K562 (cell line): Measurements from ENCODE around the gene GPR55. TPM values are rescaled to one million over a fixed set of nuclear protein-coding genes. Genes with fewer than 3 reads are reported as not detected.

Experiments used
- ATAC-seq: fragments of 200-7000 bp; cut with Tn5 transposase; 3 replicates; pipeline ENCODE4 v1.9.1; 2020; ENCODE audit warnings: moderate library complexity
- BruUV-seq: library from RNA; stranded (reverse); fragments of 400-500 nt; replicated peaks from 2 replicates; lab custom pipeline; 2021; lab: Mats Ljungman, UMichigan
- CTCF ChIA-PET: fragments of 300-600 bp; formaldehyde crosslinking; extraction: SDS; loops from one replicate; lab custom pipeline; 2021; ENCODE audit warnings: low intra/inter-chr PET ratio; lab: Yijun Ruan, JAX
- POLR2A ChIA-PET: fragments of 300-600, 350-650 bp; sonication (Branson Sonifier 250); formaldehyde crosslinking; extraction: SDS; loops from one replicate; lab custom pipeline; 2021; ENCODE audit warnings: antibody characterized with exemption, inconsistent platforms; lab: Yijun Ruan, JAX
- DNase-seq, 4 experiments: peaks; one replicate each; pipeline versions ENCODE4 v3.0.0 to v3.0.0-alpha.2; 2011 to 2018; ENCODE audit warnings: low spot score in 3 of 4, mixed read lengths in 3 of 4; ENCODE audit errors: extremely low read depth in 1 of 4
- FAIRE-seq: peaks from 2 replicates; lab custom pipeline; 2011; peaks lifted over from hg19 to GRCh38; lab: Jason Lieb, UNC
- H2AFZ ChIP-seq: 2 replicates; pipeline ENCODE4 v1.6.0; 2011; ENCODE audit warnings: low read depth, low read length, control low read depth, inconsistent platforms
- H3K27ac ChIP-seq: fragments of 200-600 bp; 3 replicates; pipeline ENCODE4 v1.8.0; 2011; ENCODE audit warnings: low read depth, mild to moderate bottlenecking, control low read depth, inconsistent platforms, low read length, moderate library complexity, mixed read lengths; ENCODE audit errors: extremely low read depth
- H3K27me3 ChIP-seq, 2 experiments: fragments of 300-600 bp in 1 of 2; 2 replicates in 1 of 2; 3 replicates in 1 of 2; pipeline versions ENCODE4 v1.6.0 to v1.8.0; 2011; ENCODE audit warnings: inconsistent platforms in 2 of 2, low read length in 2 of 2, mild to moderate bottlenecking in 1 of 2, mixed read lengths in 1 of 2, moderate library complexity in 1 of 2; ENCODE audit not compliant: control insufficient read depth in 2 of 2, insufficient read depth in 2 of 2
- H3K36me3 ChIP-seq: fragments of 300-600 bp; 3 replicates; pipeline ENCODE4 v1.8.0; 2011; ENCODE audit warnings: mild to moderate bottlenecking, low read length, inconsistent platforms; ENCODE audit not compliant: control insufficient read depth, insufficient read depth
- H3K4me1 ChIP-seq, 2 experiments: fragments of 200-600 bp in 1 of 2; replicated peaks in 1 of 2; 2 replicates in 1 of 2; 3 replicates in 1 of 2; pipeline versions ENCODE4 v1.5.1 to v1.8.0; 2011; ENCODE audit warnings: inconsistent platforms in 2 of 2, low read length in 2 of 2, mild to moderate bottlenecking in 1 of 2, mixed read lengths in 1 of 2, moderate library complexity in 1 of 2; ENCODE audit not compliant: control insufficient read depth in 2 of 2, insufficient read depth in 2 of 2
- H3K4me2 ChIP-seq: 2 replicates; pipeline ENCODE4 v1.6.1; 2011; ENCODE audit warnings: low read length, control low read depth, inconsistent platforms, mixed read lengths; ENCODE audit not compliant: insufficient read depth
- H3K4me3 ChIP-seq: fragments of 200-600 bp; sonication (generic), shearing (Covaris generic); 2 replicates; pipeline ENCODE4 v1.5.1; 2016; ENCODE audit warnings: control low read depth, inconsistent platforms
- H3K79me2 ChIP-seq: fragments of 200-600 bp; 3 replicates; pipeline ENCODE4 v1.8.0; 2011; ENCODE audit warnings: low read length, inconsistent platforms; ENCODE audit not compliant: control insufficient read depth, insufficient read depth
- H3K9ac ChIP-seq, 2 experiments: 2 replicates each; pipeline versions ENCODE4 v1.6.0 to v1.6.1; 2011; ENCODE audit warnings: low read depth in 2 of 2, low read length in 2 of 2, control low read depth in 1 of 2, inconsistent platforms in 1 of 2, mild to moderate bottlenecking in 1 of 2, mixed read lengths in 1 of 2; ENCODE audit not compliant: insufficient read depth in 1 of 2
- H3K9me1 ChIP-seq: one replicate; pipeline ENCODE4 v1.6.0; 2011; ENCODE audit warnings: inconsistent platforms, mild to moderate bottlenecking, low read length, moderate library complexity; ENCODE audit not compliant: control insufficient read depth, insufficient read depth
- H3K9me3 ChIP-seq: replicated peaks from 2 replicates; pipeline ENCODE4 v1.5.1; 2011; ENCODE audit warnings: low read depth, low read length, inconsistent platforms; ENCODE audit not compliant: control insufficient read depth, insufficient read depth
- H4K20me1 ChIP-seq: replicated peaks from 2 replicates; pipeline ENCODE4 v1.6.1; 2011; ENCODE audit warnings: low read length, inconsistent platforms, mixed read lengths; ENCODE audit not compliant: control insufficient read depth, insufficient read depth
- BCLAF1 ChIP-seq, 2 experiments: fragments of 450-650 bp in 1 of 2; IDR thresholded peaks; 2 replicates each; pipeline ENCODE4 v1.6.1; 2011 to 2017; ENCODE audit warnings: low read depth in 2 of 2, antibody characterized with exemption in 1 of 2, borderline replicate concordance in 1 of 2, low read length in 1 of 2, mild to moderate bottlenecking in 1 of 2, mixed read lengths in 1 of 2; ENCODE audit not compliant: control insufficient read depth in 1 of 2
- BRD9 ChIP-seq: fragments of 450-650 bp; IDR thresholded peaks from 2 replicates; pipeline ENCODE4 v1.6.1; 2018; ENCODE audit warnings: low read depth; ENCODE audit not compliant: partially characterized antibody
- CREB5 ChIP-seq: fragments of 250-450 bp; sonication (Bioruptor Pico); IDR thresholded peaks from 2 replicates; pipeline ENCODE4 v1.5.0; 2020; ENCODE audit warnings: mild to moderate bottlenecking
- FOXK1 ChIP-seq: sonication (generic); formaldehyde crosslinking; IDR thresholded peaks from 2 replicates; pipeline ENCODE4 v1.8.0; 2022; ENCODE audit warnings: missing genetic modification reagents, mild to moderate bottlenecking, borderline replicate concordance
- JUN ChIP-seq, 2 experiments: sonication (generic) in 1 of 2; formaldehyde crosslinking in 1 of 2; IDR thresholded peaks; 2 replicates each; pipeline versions ENCODE4 v1.6.1 to v1.8.0; 2012 to 2022; ENCODE audit warnings: borderline replicate concordance in 2 of 2, mild to moderate bottlenecking in 2 of 2, improper control_type of control experiment in 1 of 2, low read depth in 1 of 2, low read length in 1 of 2, missing genetic modification reagents in 1 of 2
- NCOR1 ChIP-seq: fragments of 450-650 bp; IDR thresholded peaks from 2 replicates; pipeline ENCODE4 v1.6.1; 2016; ENCODE audit warnings: mild to moderate bottlenecking, moderate library complexity
- SMARCE1 ChIP-seq: fragments of 450-650 bp; IDR thresholded peaks from 2 replicates; pipeline ENCODE4 v1.7.1; 2016; ENCODE audit warnings: mild to moderate bottlenecking
- SNRNP70 ChIP-seq: fragments of 200-400 bp; formaldehyde crosslinking; optimal IDR thresholded peaks from 2 replicates; pipeline ENCODE3; 2017; ENCODE audit warnings: low read depth, low read length
- TSC22D4 ChIP-seq: fragments of 450-650 bp; IDR thresholded peaks from 2 replicates; pipeline ENCODE4 v1.6.1; 2016; ENCODE audit warnings: missing genetic modification characterization, missing biosample characterization, control low read depth
- VEZF1 ChIP-seq: fragments of 200-800 bp; sonication (Bioruptor generic); IDR thresholded peaks from 2 replicates; pipeline ENCODE4 v1.6.1; 2017; ENCODE audit warnings: missing genetic modification characterization, missing compliant biosample characterization
- ZBTB12 ChIP-seq: fragments of 250-450 bp; sonication (Bioruptor Pico); IDR thresholded peaks from 2 replicates; pipeline ENCODE4 v1.4.0; 2020
- ZNF277 ChIP-seq: fragments of 250-450 bp; sonication (Bioruptor Pico); IDR thresholded peaks from 2 replicates; pipeline ENCODE4 v1.8.0; 2022; ENCODE audit warnings: inconsistent platforms, mild to moderate bottlenecking, moderate library complexity, borderline replicate concordance
- WGBS: fragments of 100-300 bp; shearing (Covaris generic); methylation state at CpG from one replicate; pipeline ENCODE4 v1.1.6; 2016; ENCODE audit warnings: low coverage, mixed read lengths; ENCODE audit not compliant: insufficient coverage; ENCODE audit errors: missing lambda C conversion rate; 5-methylcytosine and 5-hydroxymethylcytosine counted together
- in situ Hi-C: fragments of 300-500 bp; cut with MboI; formaldehyde crosslinking; loops from 4 replicates; pipeline ENCODE4 v1.15.0; 2018; ENCODE audit warnings: inconsistent platforms, mixed read lengths
- intact Hi-C: fragments of 100-400 bp; cut with micrococcal nuclease; formaldehyde crosslinking; loops from 2 replicates; pipeline ENCODE4 v1.14.2; 2022
- polyA plus RNA-seq, 8 experiments: library from polyadenylated mRNA; depleted of rRNA in 4 of 8; stranded (reverse) in 5 of 8; unstranded in 3 of 8; fragments of >200 nt; fragmentation: Nextera tagmentation in 2 of 8; fragmentation: Illumina TruSeq in 1 of 8; extraction: Ambion mirVana in 2 of 8; extraction: Trizol in 1 of 8; gene quantifications; 2 replicates each; pipeline versions ENCODE4 v1.2.1 to v1.2.3, GENCODE V29; 2011 to 2014; ENCODE audit warnings: inconsistent platforms in 1 of 8, missing spikeins in 1 of 8
- total RNA-seq, 7 experiments: library from RNA; depleted of rRNA in 6 of 7; stranded (reverse); fragments of >200 nt in 6 of 7; fragmentation: Illumina TruSeq in 2 of 7; extraction: Trizol in 2 of 7; gene quantifications; 2 replicates each; pipeline versions ENCODE4 v1.2.1 to v1.2.3, GENCODE V29; 2011 to 2021; ENCODE audit warnings: low replicate concordance in 1 of 7

The GPR55 gene
- total and polyA plus RNA-seq, 9 of the 15 experiments (the other 6 are each of a cell fraction or from before 2014, with no cell fraction given): 0.11 to 0.49 (median 0.27) TPM

GRCh38 chr2:230916218-230916617 is 8.8 kb downstream of the GPR55 start (continued):
- TF ChIP-seq BCLAF1 (IDR thresholded peaks at IDR 0.05; ENCODE audit: borderline replicate concordance in 1 of 2, control insufficient read depth in 1 of 2, low read depth in 2 of 2, low read length in 1 of 2) (no peak), SNRNP70 (no peak), TSC22D4 (no peak), NCOR1 (no peak)

GRCh38 chr2:230915319-230915718 is 9.7 kb downstream of the GPR55 start:
- CTCF ChIA-PET: no interaction called here
- no peaks in the 10 kb centered on the region for H4K20me1 ChIP-seq
- TF ChIP-seq VEZF1 (CRISPR knock-in tag) (no peak), ZNF277 (CRISPR knock-in tag) (no peak), FOXK1 (CRISPR knock-in tag) (no peak), SMARCE1 (no peak), CREB5 (no peak), BRD9 (no peak), ZBTB12 (CRISPR knock-in tag) (no peak), JUN (IDR thresholded peaks at IDR 0.05; ENCODE audit: borderline replicate concordance, low read depth, low read length) (no peak), JUN (CRISPR knock-in tag; IDR thresholded peaks at IDR 0.05; ENCODE audit: borderline replicate concordance) (no peak)

More at GRCh38 chr2:230915319-230915718, 9.7 kb downstream of the GPR55 start:
- in situ Hi-C loops (no loop called here), intact Hi-C loops (no loop called here)
- Histone ChIP-seq H3K9me3 (no peaks in the 10 kb centered on the region), H3K27me3 (no peaks in the 10 kb centered on the region), H3K4me3 (no peak overlapping the region), H3K36me3 (no peaks in the 10 kb centered on the region), H3K9ac (no peak overlapping the region), H3K27ac (no peak overlapping the region), H3K79me2 (no peaks in the 10 kb centered on the region), H3K9me1 (no peaks in the 10 kb centered on the region), H2AFZ (no peak overlapping the region), H3K4me2 (no peak overlapping the region), H3K4me1 (peaks cover 0 to 10% of the 10 kb centered on the region in 2 experiments; a peak in 3 of 5 replicates)
- FAIRE-seq (no peak), DNase-seq (no peak), ATAC-seq (no peak)
- POLR2A ChIA-PET: no interaction called here
- BruUV-seq: no TSS peak
- WGBS: 61% methylated on average over 6 of the region's 6 CpGs
